GM19043 (cell line): Measurements from ENCODE around the gene NR2C1.
"Not testable (repeated sequence)": the region's sequence is repeated elsewhere in the genome, so short reads cannot be mapped to it uniquely, and the experiment has no call there.

Experiments used
- ATAC-seq: cut with Tn5 transposase; IDR thresholded peaks from one replicate; pipeline ENCODE4 v1.9.1; 2021; ENCODE audit warnings: low read depth; ENCODE audit not compliant: unreplicated experiment

The NR2C1 gene

GRCh38 chr12:95072900-95073697 lies at the start of gene NR2C1:
Gene NR2C1 (minus strand): TSS chr12:95073618. CDS start chr12:95067384, 6,234 bp downstream.
- ATAC-seq = peak; percentile 94

- no peak for ATAC-seq
These were observed 45.4 kb upstream of the NR2C1 start for GRCh38 chr12:95118788-95119179.

GRCh38 chr12:95118138-95118787 lies 44.8 kb upstream of the NR2C1 start:
- ATAC-seq = no peak

- peak; percentile 82 for ATAC-seq
These were observed 43.8 kb upstream of the NR2C1 start for GRCh38 chr12:95117178-95117599.

GRCh38 chr12:95116773-95117172 lies 43.4 kb upstream of the NR2C1 start:
- peak; percentile 40 for ATAC-seq

- ATAC-seq = no peak
These were observed 42.9 kb upstream of the NR2C1 start for GRCh38 chr12:95116341-95116740.

GRCh38 chr12:95115641-95116040 lies 42.2 kb upstream of the NR2C1 start:
- no peak for ATAC-seq

- ATAC-seq = no peak
These were observed 41.5 kb upstream of the NR2C1 start for GRCh38 chr12:95114766-95115405.

- ATAC-seq = no peak
These were observed 33.9 kb upstream of the NR2C1 start for GRCh38 chr12:95107362-95107761.

- no peak for ATAC-seq
These were observed 32.1 kb upstream of the NR2C1 start for GRCh38 chr12:95105540-95105939.

- no peak for ATAC-seq
These were observed 31.6 kb upstream of the NR2C1 start for GRCh38 chr12:95104919-95105452.

- ATAC-seq = peak; percentile 95
These were observed 29.7 kb upstream of the NR2C1 start for GRCh38 chr12:95102916-95103671.

- ATAC-seq = not testable (repeated sequence)
These were observed 28.5 kb upstream of the NR2C1 start for GRCh38 chr12:95101957-95102356.

GRCh38 chr12:95100264-95101190 lies 27.1 kb upstream of the NR2C1 start:
- ATAC-seq = no peak

- no peak for ATAC-seq
These were observed 25.9 kb upstream of the NR2C1 start for GRCh38 chr12:95099270-95099790.

- ATAC-seq = no peak
These were observed 23.4 kb upstream of the NR2C1 start for GRCh38 chr12:95096852-95097251.

GRCh38 chr12:95096378-95096777 lies 23.0 kb upstream of the NR2C1 start:
- ATAC-seq = no peak

- ATAC-seq = not testable (repeated sequence)
These were observed 22.4 kb upstream of the NR2C1 start for GRCh38 chr12:95095866-95096265.

GRCh38 chr12:95089462-95089861 lies 16.0 kb upstream of the NR2C1 start:
- no peak for ATAC-seq
